Activated naive CD8-positive, alpha-beta T cell treated with anti-CD3 and anti-CD28 coated beads, Interleukin-2, amount 10 ng/mL, durations not matched to agents 7 days and 5 days (primary cell): Measurements from ENCODE around the gene ARAF. TPM values are rescaled to one million over a fixed set of nuclear protein-coding genes. Genes with fewer than 3 reads are reported as not detected.
"Not testable (repeated sequence)": the region's sequence is repeated elsewhere in the genome, so short reads cannot be mapped to it uniquely, and the experiment has no call there.

Experiments
- ATAC-seq: fragments of 150-1000 bp; cut with Tn5 transposase; one replicate; pipeline ENCODE4 v1.10.0; 2021; ENCODE audit warnings: low read depth, moderate library complexity
- POLR2A ChIA-PET: fragments of 350-600 bp; sonication (Branson Sonifier 250); formaldehyde crosslinking; loops from one replicate; lab custom pipeline; 2021; ENCODE audit warnings: antibody characterized with exemption; lab: Charles Lee
- DNase-seq: peaks from one replicate; pipeline ENCODE4 v3.0.0; 2021
- H3K27ac Mint-ChIP-seq: one replicate; pipeline ENCODE4 v1.8.0; 2022; ENCODE audit warnings: mild to moderate bottlenecking, mixed read lengths
- H3K27me3 Mint-ChIP-seq: one replicate; pipeline ENCODE4 v1.8.0; 2022; ENCODE audit warnings: mild to moderate bottlenecking, moderate library complexity, mixed read lengths
- H3K36me3 Mint-ChIP-seq: one replicate; pipeline ENCODE4 v1.8.0; 2021; ENCODE audit warnings: mild to moderate bottlenecking, mixed read lengths
- H3K4me1 Mint-ChIP-seq: one replicate; pipeline ENCODE4 v1.8.0; 2021; ENCODE audit warnings: mixed read lengths
- H3K4me3 Mint-ChIP-seq: one replicate; pipeline ENCODE4 v1.8.0; 2022; ENCODE audit warnings: mild to moderate bottlenecking, moderate library complexity, mixed read lengths
- H3K9me3 Mint-ChIP-seq: one replicate; pipeline ENCODE4 v1.8.0; 2021; ENCODE audit warnings: mixed read lengths
- total RNA-seq, 2 experiments: library from RNA; stranded (reverse); gene quantifications; one replicate each; pipeline ENCODE4 v1.2.3, GENCODE V29; 2021

The ARAF gene
- 10 to 100 TPM; 78.5 to 79.3 TPM for total RNA-seq

DNA sequence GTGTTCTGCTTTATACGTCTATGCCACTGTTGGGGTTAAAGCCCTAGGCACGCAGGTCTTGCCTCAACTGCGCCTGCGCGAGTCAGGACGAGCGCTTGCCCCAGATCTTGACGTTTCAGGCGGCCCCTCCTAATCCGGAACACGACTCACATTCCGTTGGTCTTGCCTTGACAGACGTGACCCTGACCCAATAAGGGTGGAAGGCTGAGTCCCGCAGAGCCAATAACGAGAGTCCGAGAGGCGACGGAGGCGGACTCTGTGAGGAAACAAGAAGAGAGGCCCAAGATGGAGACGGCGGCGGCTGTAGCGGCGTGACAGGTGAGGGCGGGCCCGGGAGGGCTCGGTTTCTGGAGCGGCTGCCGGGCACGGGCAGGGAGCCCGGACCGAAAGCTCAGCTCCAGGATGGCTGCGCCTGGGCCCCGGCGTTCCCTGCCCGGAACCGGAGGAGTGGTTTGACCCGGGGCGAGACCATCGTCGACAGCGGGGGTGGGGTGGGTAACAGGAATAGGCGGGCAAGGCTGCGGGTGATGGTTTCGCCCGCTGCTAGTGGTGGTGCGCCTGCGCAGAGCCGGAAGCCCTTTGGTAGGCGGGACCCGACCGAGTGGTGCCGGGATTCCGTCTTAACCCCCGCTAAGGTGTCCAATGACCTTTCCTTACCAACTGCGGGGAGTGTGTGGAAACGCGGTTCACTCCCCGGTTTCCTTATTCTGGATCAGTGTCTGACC, at the start of gene ARAF:
TSS of gene ARAF (plus strand) at position 272 of the 725 bp plus-strand sequence. CDS start 1,763 bp downstream, outside the sequence.
- peak; percentile 91 for ATAC-seq

GRCh38 chrX:47512383-47512782, 48.6 kb upstream of the ARAF start:
- DNase-seq, H3K36me3 Mint-ChIP-seq, H3K9me3 Mint-ChIP-seq, H3K27ac Mint-ChIP-seq, H3K27me3 Mint-ChIP-seq, ATAC-seq, POLR2A ChIA-PET: not testable (repeated sequence)
- H3K4me3 Mint-ChIP-seq, result peak overlapping the region; percentile 19
- peaks cover 10% of the 10 kb centered on the region for H3K4me1 Mint-ChIP-seq

More for the DNA sequence above, at the start of gene ARAF:
- Mint-ChIP-seq H3K36me3 (peaks cover 7% of the 10 kb centered on the region), H3K4me3 (peak within 1 kb of the TSS; percentile 96), H3K9me3 (no peaks in the 10 kb centered on the region), H3K4me1 (peaks cover 27% of the 10 kb centered on the region), H3K27ac (peak within 1 kb of the TSS; percentile 99), H3K27me3 (no peaks in the 10 kb centered on the region)
- DNase-seq, result peak; percentile 87
- POLR2A ChIA-PET, result interaction anchor here (0.6 kb wide), 1 partner anchor 21 kb away, joined by 3 read pairs; the partner anchor contains the start of gene TIMP1

DNA sequence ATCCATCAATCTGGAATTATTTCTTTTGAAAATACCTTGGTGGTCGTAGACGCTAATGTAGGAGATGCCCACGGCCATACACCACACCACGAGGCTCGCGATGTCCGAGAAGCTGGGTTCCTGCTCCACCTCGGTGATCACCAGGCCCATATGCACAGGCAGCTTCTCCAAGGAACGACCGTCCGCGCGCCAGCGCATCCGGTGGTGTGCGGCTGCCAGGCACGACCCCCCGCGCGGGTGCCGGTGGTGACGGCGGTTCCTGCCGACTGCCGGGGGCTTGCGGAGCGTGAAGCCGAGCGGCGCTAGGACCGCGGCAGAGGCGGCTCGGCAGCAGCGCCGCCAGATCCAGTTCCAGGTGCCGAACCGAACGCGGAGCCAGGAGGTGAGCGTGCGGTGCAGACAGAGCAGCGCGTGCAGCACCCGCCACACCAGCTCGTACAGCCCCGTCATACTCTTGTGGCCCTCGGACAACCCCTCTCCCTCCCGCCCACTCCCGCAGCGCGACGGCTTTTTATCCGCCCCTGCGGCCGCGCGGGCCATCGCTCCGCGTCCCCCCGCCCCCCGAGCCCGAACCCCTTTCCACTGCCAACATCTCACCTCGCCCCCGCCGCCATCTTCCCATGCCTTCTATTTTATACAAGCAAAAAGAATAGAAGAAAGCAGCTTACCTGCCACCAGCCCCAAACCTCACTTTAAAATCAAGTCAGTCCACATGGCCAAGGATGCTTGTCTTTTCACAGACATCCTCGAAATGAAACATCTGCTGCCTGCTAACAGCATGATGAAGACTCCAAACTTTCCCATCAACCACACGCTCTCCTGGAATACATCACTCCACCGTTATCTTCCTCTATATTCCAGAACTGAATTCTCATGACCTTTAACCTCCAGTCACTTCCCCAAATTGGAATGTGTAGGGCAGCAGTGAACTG, 47.7 kb upstream of the ARAF start:
- not testable (repeated sequence) for H3K36me3 Mint-ChIP-seq, H3K9me3 Mint-ChIP-seq, H3K27me3 Mint-ChIP-seq, H3K4me1 Mint-ChIP-seq
- Mint-ChIP-seq H3K27ac (peak overlapping the region; percentile 11), H3K4me3 (peak overlapping the region; percentile 88)
- DNase-seq (peak; percentile 27), ATAC-seq (peak; percentile 88)
- POLR2A ChIA-PET, result interaction anchor here (0.6 kb wide), 1 partner anchor 369 kb away, joined by 4 read pairs; no protein-coding TSS in a partner anchor

GRCh38 chrX:47514533-47515235, 46.3 kb upstream of the ARAF start:
- ATAC-seq, result no peak
- Mint-ChIP-seq H3K36me3 (no peaks in the 10 kb centered on the region), H3K4me1 (peaks cover 9% of the 10 kb centered on the region), H3K27me3 (peaks cover 7% of the 10 kb centered on the region), H3K27ac (no peak overlapping the region), H3K4me3 (no peak overlapping the region), H3K9me3 (no peaks in the 10 kb centered on the region)
- POLR2A ChIA-PET, result no interaction called here
- DNase-seq, result no peak

DNA sequence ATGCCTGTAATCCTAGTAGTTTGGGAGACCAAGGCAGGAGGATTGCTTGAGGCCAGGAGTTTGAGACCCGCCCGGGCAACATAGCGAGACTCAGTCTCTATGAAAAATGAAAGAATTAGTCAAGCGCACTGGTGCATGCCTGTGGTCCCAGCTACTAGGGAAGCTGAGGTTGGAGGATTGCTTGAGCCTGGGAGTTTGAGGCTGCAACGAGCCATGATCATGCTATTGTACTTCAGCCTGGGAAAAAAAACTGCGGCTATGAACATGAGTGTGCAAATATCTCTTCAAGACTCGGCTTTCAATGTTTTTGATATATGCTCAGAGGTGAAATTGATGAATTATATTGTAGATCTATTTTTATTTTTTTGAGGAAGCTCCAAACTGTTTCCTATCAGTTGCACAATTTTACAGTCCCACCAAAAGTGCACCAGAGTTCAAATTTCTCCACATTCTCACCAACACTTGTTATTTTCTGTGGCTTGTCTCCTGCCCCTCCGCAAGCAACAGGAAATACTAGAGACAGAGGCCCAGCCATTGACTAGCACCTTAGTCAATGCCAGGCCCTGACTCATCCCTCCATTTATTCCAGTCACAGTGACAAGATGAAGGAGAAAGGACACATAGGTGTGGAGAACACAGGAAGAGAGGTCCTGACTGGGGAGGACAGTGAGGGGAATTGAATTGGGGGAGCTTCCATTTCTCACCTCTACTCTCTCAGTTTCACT, 44.9 kb upstream of the ARAF start:
- ATAC-seq (no peak), DNase-seq (no peak)
- H3K27me3 Mint-ChIP-seq, result peaks cover 7% of the 10 kb centered on the region
- no peaks in the 10 kb centered on the region for H3K9me3 Mint-ChIP-seq
- no peaks in the 10 kb centered on the region for H3K36me3 Mint-ChIP-seq
- H3K4me1 Mint-ChIP-seq, result peaks cover 9% of the 10 kb centered on the region
- no peak overlapping the region for H3K4me3 Mint-ChIP-seq
- no peak overlapping the region for H3K27ac Mint-ChIP-seq
- POLR2A ChIA-PET, result interaction anchor here (1.5 kb wide), 1 partner anchor 283 kb away, joined by 4 read pairs; the partner anchor contains the start of gene USP11

GRCh38 chrX:47518144-47518543, 42.9 kb upstream of the ARAF start:
- ATAC-seq, result no peak
- Mint-ChIP-seq H3K4me1 (peaks cover 9% of the 10 kb centered on the region), H3K27me3 (peaks cover 5% of the 10 kb centered on the region), H3K4me3 (no peak overlapping the region), H3K36me3 (no peaks in the 10 kb centered on the region), H3K27ac (no peak overlapping the region), H3K9me3 (no peaks in the 10 kb centered on the region)
- DNase-seq, result no peak
- POLR2A ChIA-PET, result interaction anchor here (1.0 kb wide), 1 partner anchor 327 kb away, joined by 3 read pairs; no protein-coding TSS in a partner anchor

DNA sequence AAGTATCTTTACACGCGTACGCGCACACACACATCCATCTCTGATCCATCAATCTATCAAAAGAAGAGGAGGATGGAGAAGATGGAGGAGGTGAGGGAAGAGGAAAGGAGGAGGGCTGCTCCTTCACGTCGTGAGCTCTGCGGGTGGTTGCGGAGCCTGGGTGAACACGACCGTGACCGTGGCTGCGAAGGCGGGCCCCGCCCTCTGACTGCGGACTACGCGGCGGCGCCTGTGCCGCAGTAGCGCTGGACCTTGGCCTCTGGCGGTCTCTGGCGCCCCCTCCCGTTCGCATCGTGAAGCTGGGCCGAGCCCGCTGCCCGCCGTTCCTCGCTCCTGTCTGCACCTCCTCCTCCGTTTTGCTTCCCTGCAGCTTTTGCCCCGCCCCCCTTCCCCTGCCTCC, 37.7 kb upstream of the ARAF start:
- POLR2A ChIA-PET, result interaction anchor here (0.7 to 1.7 kb wide), 3 partner anchors 106 to 332 kb away, joined by 3 to 5 read pairs (median 3); partner anchors contain the start of gene CFP
- H3K27me3 Mint-ChIP-seq, result no peaks in the 10 kb centered on the region
- ATAC-seq (peak; percentile 97), DNase-seq (peak; percentile 87)
- no peaks in the 10 kb centered on the region for H3K9me3 Mint-ChIP-seq
- no peak overlapping the region for H3K27ac Mint-ChIP-seq
- H3K4me3 Mint-ChIP-seq, result peak overlapping the region; percentile 59
- no peaks in the 10 kb centered on the region for H3K36me3 Mint-ChIP-seq
- no peaks in the 10 kb centered on the region for H3K4me1 Mint-ChIP-seq

DNA sequence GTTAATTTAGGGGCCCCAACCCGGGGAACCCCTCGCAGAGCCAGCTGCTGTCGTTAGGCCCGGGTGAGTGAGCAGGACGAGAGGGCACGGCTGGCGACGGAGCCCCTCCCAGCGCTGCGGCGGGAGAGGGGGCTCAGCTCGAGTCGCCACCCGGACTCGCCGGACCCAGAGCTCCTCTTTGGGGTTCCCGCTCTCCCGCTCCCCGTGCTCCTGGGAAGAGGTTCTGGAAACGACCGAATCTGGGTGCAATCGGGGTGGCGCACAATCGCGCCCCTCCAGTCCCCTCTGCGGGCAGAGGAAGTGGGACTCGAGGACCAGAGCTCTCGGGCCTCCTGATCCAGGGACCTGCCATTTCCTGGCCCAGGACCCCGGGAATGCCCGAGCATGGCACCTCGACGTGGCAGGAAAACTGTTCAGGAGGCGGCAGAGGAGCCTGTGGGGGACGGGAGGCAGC, 37.3 kb upstream of the ARAF start:
- ATAC-seq (peak; percentile 34), DNase-seq (no peak)
- Mint-ChIP-seq H3K27ac (no peak overlapping the region), H3K27me3 (no peaks in the 10 kb centered on the region), H3K36me3 (no peaks in the 10 kb centered on the region), H3K4me3 (peak overlapping the region; percentile 59), H3K9me3 (no peaks in the 10 kb centered on the region), H3K4me1 (no peaks in the 10 kb centered on the region)
- POLR2A ChIA-PET, result interaction anchor here (0.7 to 1.7 kb wide), 4 partner anchors 33 to 332 kb away, joined by 3 to 5 read pairs (median 4); partner anchors contain the start of gene CFP

GRCh38 chrX:47529548-47529947, 31.5 kb upstream of the ARAF start:
- ATAC-seq, result no peak
- Mint-ChIP-seq H3K4me3 (no peak overlapping the region), H3K27me3 (peaks cover 2% of the 10 kb centered on the region), H3K27ac (no peak overlapping the region), H3K9me3 (no peaks in the 10 kb centered on the region), H3K36me3 (no peaks in the 10 kb centered on the region), H3K4me1 (no peaks in the 10 kb centered on the region)
- POLR2A ChIA-PET, result no interaction called here
- DNase-seq, result no peak

DNA sequence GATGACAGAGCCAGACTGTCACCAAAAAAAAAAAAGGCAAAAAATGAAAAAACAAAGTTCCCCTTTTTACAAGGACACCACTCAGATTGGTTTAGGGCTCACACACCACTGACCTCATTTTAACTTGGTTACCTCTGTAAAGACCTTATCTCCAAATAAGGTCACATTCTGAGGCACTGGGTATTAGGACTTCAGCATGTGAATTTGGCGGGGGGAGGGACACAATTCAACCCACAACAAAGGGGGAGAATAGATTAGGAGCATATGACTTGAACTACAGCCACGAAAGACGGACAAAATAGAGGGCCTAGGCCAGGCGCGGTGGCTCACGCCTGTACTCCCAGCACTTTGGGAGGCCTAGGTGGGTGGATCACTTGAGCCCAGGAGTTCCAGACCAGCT, 31.0 kb upstream of the ARAF start:
- H3K9me3 Mint-ChIP-seq, result no peaks in the 10 kb centered on the region
- H3K36me3 Mint-ChIP-seq, result no peaks in the 10 kb centered on the region
- peaks cover 2% of the 10 kb centered on the region for H3K27me3 Mint-ChIP-seq
- DNase-seq, result no peak
- POLR2A ChIA-PET, result no interaction called here
- H3K4me3 Mint-ChIP-seq, result no peak overlapping the region
- ATAC-seq, result no peak
- no peaks in the 10 kb centered on the region for H3K4me1 Mint-ChIP-seq
- no peak overlapping the region for H3K27ac Mint-ChIP-seq

DNA sequence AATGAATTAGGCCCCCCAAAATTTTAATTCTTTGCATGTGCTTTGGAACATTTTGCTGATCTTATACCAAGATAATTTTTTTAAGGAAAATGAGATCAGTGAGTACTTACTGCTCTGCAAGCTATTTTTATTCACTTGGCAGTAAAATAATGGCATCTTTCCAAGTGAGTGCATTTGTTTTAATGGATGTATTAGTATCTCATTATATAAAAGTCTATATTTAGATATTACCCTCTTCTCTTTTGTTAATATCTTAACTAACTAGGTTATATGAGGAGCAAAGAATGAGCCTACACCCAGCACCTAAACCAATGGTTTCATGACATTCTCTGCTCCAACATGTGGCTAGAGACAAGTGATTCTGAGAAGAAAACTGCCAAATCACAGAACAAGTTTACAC, 21.1 kb upstream of the ARAF start:
- Mint-ChIP-seq H3K4me1 (no peaks in the 10 kb centered on the region), H3K27me3 (no peaks in the 10 kb centered on the region), H3K9me3 (no peaks in the 10 kb centered on the region), H3K4me3 (no peak overlapping the region), H3K36me3 (no peaks in the 10 kb centered on the region), H3K27ac (no peak overlapping the region)
- POLR2A ChIA-PET, result no interaction called here
- no peak for DNase-seq
- ATAC-seq, result no peak

DNA sequence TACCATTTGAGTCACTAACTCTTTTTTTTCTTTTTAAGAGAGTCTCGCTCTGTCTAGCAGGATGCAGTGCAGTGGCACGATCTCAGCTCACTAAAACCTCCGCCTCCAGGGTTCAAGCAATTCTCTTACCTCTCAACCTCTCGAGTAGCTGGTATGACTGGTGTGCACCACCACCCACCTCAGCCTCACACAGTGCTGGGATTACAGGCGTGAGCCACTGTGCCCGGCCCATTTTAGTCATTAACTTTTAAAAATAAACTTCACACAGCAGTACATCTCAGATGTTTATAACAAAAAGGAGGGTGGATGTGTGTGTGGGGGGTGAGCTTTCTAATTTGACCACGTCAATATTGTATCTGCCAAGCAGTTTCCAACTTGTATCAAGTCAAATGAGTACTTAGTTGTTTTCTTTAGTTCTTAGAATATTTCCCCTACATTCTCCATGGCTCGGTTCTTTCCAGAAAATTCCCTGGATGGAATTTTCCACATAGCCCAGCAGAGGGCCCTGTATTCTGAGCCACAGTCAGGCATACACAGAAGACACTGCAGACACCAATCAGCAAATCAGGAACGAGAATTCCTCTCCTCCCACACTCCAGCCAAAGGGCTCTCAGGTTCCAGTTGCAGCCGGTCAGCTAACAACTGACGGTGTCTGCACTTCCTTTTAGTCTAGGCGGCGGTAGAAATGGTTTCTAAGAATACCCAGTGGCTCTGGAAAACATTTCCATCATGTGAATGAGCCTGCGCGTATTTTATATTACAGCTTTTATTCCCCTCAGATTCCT, 20.1 kb upstream of the ARAF start:
- POLR2A ChIA-PET, result no interaction called here
- Mint-ChIP-seq H3K27me3 (no peaks in the 10 kb centered on the region), H3K4me1 (no peaks in the 10 kb centered on the region), H3K27ac (no peak overlapping the region), H3K36me3 (no peaks in the 10 kb centered on the region), H3K9me3 (no peaks in the 10 kb centered on the region), H3K4me3 (no peak overlapping the region)
- no peak for ATAC-seq
- DNase-seq, result no peak
